ENCODE results near the gene GPR176. TPM values are rescaled to one million over a fixed set of nuclear protein-coding genes. Genes with fewer than 3 reads are reported as not detected.

The GPR176 gene, protein sequence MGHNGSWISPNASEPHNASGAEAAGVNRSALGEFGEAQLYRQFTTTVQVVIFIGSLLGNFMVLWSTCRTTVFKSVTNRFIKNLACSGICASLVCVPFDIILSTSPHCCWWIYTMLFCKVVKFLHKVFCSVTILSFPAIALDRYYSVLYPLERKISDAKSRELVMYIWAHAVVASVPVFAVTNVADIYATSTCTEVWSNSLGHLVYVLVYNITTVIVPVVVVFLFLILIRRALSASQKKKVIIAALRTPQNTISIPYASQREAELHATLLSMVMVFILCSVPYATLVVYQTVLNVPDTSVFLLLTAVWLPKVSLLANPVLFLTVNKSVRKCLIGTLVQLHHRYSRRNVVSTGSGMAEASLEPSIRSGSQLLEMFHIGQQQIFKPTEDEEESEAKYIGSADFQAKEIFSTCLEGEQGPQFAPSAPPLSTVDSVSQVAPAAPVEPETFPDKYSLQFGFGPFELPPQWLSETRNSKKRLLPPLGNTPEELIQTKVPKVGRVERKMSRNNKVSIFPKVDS
- 10.5 TPM for polyA plus RNA-seq (2013, experiment 1 of 2)
- 10.3 TPM for polyA plus RNA-seq (2013, experiment 2 of 2)

DNA sequence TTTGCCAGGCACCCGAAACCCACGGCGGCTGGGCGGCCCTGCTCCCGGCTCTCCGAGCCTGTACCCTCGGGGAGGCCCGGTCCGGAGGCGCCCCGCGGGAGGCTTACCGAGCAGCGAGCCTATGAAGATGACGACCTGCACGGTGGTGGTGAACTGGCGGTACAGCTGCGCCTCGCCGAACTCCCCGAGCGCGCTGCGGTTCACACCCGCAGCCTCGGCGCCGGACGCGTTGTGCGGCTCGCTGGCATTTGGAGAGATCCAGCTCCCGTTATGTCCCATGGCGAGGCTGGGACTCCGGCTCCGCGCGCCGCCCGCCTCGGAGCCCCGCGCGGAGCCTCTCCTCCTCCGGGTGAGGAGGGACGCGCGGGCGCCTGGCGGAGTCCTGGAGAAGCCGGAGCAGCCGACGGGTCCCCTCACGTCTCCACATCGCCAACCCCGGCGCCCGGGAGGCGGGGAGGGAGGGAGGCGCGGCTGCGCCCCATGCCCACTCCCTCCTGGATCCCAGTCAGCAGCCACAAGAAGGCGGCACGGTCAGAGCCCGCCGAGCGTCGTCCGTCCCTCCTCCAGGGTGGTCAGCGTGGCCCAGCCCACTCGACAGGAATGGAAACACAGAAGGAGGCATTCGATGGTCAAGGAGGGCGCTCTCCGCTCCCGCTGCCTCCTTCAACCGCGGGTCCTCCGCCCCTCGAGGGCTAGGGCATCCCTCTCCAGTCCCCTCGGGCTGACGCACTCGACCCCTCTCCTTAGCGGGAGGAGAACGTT is at the start of gene GPR176:
TSS of gene GPR176 (minus strand) at position 519 of the 762 bp plus-strand sequence. CDS start at position 279, 240 bp downstream.
- WGBS, 2 donors (ENCODE audit: extremely low coverage in 2 of 2, insufficient read length in 2 of 2, insufficient replicate concordance in 1 of 2) = no CpG with 5 or more reads among the region's 84 CpGs
- H3K9ac ChIP-seq (ENCODE audit: low read depth, low read length, poor library complexity) = peak within 1 kb of the TSS; percentile 96
- peak within 1 kb of the TSS; percentile 95 for H2AK5ac ChIP-seq (ENCODE audit: low read depth, low read length)
- H4K91ac ChIP-seq (ENCODE audit: low read depth, low read length, poor library complexity) = no peak within 1 kb of the TSS
- H2BK12ac ChIP-seq (ENCODE audit: low read length) = peak within 1 kb of the TSS; percentile 46
- H3K36me3 ChIP-seq (replicated peaks in 1 of 2; ENCODE audit: control insufficient read depth in 2 of 2, insufficient read depth in 2 of 2, low read length in 2 of 2) = no peaks in the 10 kb centered on the region
- H3K27me3 ChIP-seq (ENCODE audit: control insufficient read depth in 3 of 3, insufficient read depth in 3 of 3, low read depth in 1 of 3, low read length in 3 of 3) = peaks cover 0 to 77% (median 0%) of the 10 kb centered on the region in 3 experiments
- H3K27ac ChIP-seq (replicated peaks; ENCODE audit: low read length) = peak within 1 kb of the TSS; percentile 9
- H3K18ac ChIP-seq (ENCODE audit: low read length) = peak within 1 kb of the TSS; percentile 98
- no peak within 1 kb of the TSS for H3K4ac ChIP-seq (ENCODE audit: low read length)
- peaks cover 0 to 18% of the 10 kb centered on the region in 2 donors for H3K9me3 ChIP-seq (replicated peaks in 1 of 2; ENCODE audit: control insufficient read depth in 2 of 2, insufficient read depth in 1 of 2, low read depth in 1 of 2, low read length in 2 of 2)
- peak; percentile 49 for DNase-seq (ENCODE audit: low spot score)
- peak within 1 kb of the TSS; percentile 93 for H3K4me2 ChIP-seq (ENCODE audit: insufficient read depth, low read length, poor library complexity, severe bottlenecking)
- H2BK120ac ChIP-seq (ENCODE audit: low read depth, low read length) = peak within 1 kb of the TSS; percentile 96
- H3K4me3 ChIP-seq (ENCODE audit: low read length in 2 of 2) = peak within 1 kb of the TSS; percentile 30 to 93
- peak within 1 kb of the TSS; percentile 13 for H2BK5ac ChIP-seq (ENCODE audit: low read length)
- peak within 1 kb of the TSS; percentile 94 for H3K14ac ChIP-seq (ENCODE audit: low read length)
- peaks cover 0 to 3% of the 10 kb centered on the region in 2 donors for H3K4me1 ChIP-seq (ENCODE audit: control insufficient read depth in 2 of 2, insufficient read depth in 1 of 2, low read depth in 1 of 2, low read length in 2 of 2)
- peak within 1 kb of the TSS; percentile 97 for H2AFZ ChIP-seq (ENCODE audit: low read length)
- H3K23ac ChIP-seq (ENCODE audit: low read depth, low read length, poor library complexity) = peak within 1 kb of the TSS; percentile 98
- H3K79me1 ChIP-seq (ENCODE audit: low read depth, low read length) = peaks cover 5% of the 10 kb centered on the region
- peak within 1 kb of the TSS; percentile 98 for H4K8ac ChIP-seq (ENCODE audit: low read depth, low read length)
- H2BK15ac ChIP-seq (ENCODE audit: low read length) = peak within 1 kb of the TSS; percentile 91

DNA sequence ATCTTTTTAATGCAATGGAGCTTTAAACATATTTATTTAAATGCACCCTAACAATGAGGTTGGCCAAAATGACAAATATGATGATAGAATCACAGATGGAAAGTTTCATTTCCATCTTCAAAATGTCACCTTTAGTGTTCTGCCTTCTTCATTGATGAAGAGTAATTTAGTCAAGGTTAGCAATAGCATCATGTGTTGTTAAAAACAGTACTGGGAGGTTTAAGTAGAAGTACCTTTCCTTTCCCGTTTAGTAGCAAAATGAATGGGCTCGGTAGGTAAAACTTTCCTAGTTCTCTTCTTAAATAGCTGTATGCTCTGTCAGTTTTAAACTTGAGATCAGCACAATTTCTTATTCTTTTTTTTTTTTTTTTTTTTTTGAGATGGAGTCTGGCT is 48.9 kb upstream of the GPR176 start:
- H3K18ac ChIP-seq (ENCODE audit: low read length) = no peak overlapping the region
- no peak overlapping the region for H3K4me2 ChIP-seq (ENCODE audit: insufficient read depth, low read length, poor library complexity, severe bottlenecking)
- H2AK5ac ChIP-seq (ENCODE audit: low read depth, low read length) = no peak overlapping the region
- no peak overlapping the region for H2AFZ ChIP-seq (ENCODE audit: low read length)
- no peak overlapping the region for H3K27ac ChIP-seq (replicated peaks; ENCODE audit: low read length)
- H2BK15ac ChIP-seq (ENCODE audit: low read length) = no peak overlapping the region
- H4K91ac ChIP-seq (ENCODE audit: low read depth, low read length, poor library complexity) = no peak overlapping the region
- H3K79me1 ChIP-seq (ENCODE audit: low read depth, low read length) = no peaks in the 10 kb centered on the region
- WGBS, 2 donors (ENCODE audit: extremely low coverage in 2 of 2, insufficient read length in 2 of 2, insufficient replicate concordance in 1 of 2) = no CpG with 5 or more reads among the region's 2 CpGs
- H3K9me3 ChIP-seq (replicated peaks in 1 of 2; ENCODE audit: control insufficient read depth in 2 of 2, insufficient read depth in 1 of 2, low read depth in 1 of 2, low read length in 2 of 2) = no peaks in the 10 kb centered on the region
- H3K27me3 ChIP-seq (ENCODE audit: control insufficient read depth in 3 of 3, insufficient read depth in 3 of 3, low read depth in 1 of 3, low read length in 3 of 3) = no peaks in the 10 kb centered on the region
- no peak overlapping the region for H3K4me3 ChIP-seq (ENCODE audit: low read length in 2 of 2)
- H3K14ac ChIP-seq (ENCODE audit: low read length) = no peak overlapping the region
- no peak overlapping the region for H2BK5ac ChIP-seq (ENCODE audit: low read length)
- no peak overlapping the region for H3K9ac ChIP-seq (ENCODE audit: low read depth, low read length, poor library complexity)
- H4K8ac ChIP-seq (ENCODE audit: low read depth, low read length) = no peak overlapping the region
- no peak overlapping the region for H2BK12ac ChIP-seq (ENCODE audit: low read length)
- peaks cover 22 to 91% of the 10 kb centered on the region in 2 donors for H3K36me3 ChIP-seq (replicated peaks in 1 of 2; ENCODE audit: control insufficient read depth in 2 of 2, insufficient read depth in 2 of 2, low read length in 2 of 2)
- H3K23ac ChIP-seq (ENCODE audit: low read depth, low read length, poor library complexity) = no peak overlapping the region
- H2BK120ac ChIP-seq (ENCODE audit: low read depth, low read length) = no peak overlapping the region
- DNase-seq (ENCODE audit: low spot score) = no peak
- H3K4ac ChIP-seq (ENCODE audit: low read length) = no peak overlapping the region
- H3K4me1 ChIP-seq (ENCODE audit: control insufficient read depth in 2 of 2, insufficient read depth in 1 of 2, low read depth in 1 of 2, low read length in 2 of 2) = no peaks in the 10 kb centered on the region

DNA sequence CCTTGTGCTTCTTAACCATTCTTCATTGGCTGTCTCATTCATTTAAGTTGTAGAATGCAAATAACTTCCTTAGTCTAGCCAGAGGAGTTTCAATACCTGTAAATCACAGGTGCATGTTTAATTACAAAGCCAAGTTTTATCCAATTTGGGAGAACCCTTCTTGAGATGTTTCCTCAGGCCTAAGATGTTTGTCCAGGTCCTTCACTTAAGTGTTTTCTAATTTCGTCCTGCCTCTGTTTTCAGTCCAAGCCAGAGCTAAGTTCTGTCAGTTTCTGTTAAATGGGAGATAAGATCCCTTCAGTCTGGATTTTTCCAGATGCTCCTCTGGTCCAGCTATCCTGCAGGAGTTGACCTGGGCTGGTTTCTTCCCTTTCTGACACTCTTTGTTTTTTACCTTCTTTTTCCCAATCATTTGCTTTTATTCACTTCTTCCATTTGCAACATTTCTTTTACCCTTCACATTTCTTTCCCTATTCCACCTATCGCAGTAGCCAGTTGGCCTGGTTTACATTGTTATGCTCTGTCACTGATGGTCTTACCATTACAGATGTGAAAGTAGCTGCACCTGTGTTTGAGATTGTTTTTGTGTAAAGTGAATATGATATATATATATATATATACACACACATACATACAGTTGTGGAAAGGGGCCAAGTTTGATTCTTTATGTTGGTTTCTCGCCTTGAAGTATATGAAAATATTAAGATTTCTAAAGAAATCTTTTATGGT is 48.4 kb upstream of the GPR176 start:
- H3K36me3 ChIP-seq (replicated peaks in 1 of 2; ENCODE audit: control insufficient read depth in 2 of 2, insufficient read depth in 2 of 2, low read length in 2 of 2) = peaks cover 17 to 91% of the 10 kb centered on the region in 2 donors
- WGBS, 2 donors (ENCODE audit: extremely low coverage in 2 of 2, insufficient read length in 2 of 2, insufficient replicate concordance in 1 of 2) = no CpG with 5 or more reads among the region's 3 CpGs
- no peak overlapping the region for H3K4me3 ChIP-seq (ENCODE audit: low read length in 2 of 2)

More for the DNA sequence above, 48.4 kb upstream of the GPR176 start:
- Histone ChIP-seq H3K23ac (ENCODE audit: low read depth, low read length, poor library complexity) (no peak overlapping the region), H3K9ac (ENCODE audit: low read depth, low read length, poor library complexity) (no peak overlapping the region), H3K79me1 (ENCODE audit: low read depth, low read length) (no peaks in the 10 kb centered on the region), H3K18ac (ENCODE audit: low read length) (no peak overlapping the region), H3K27ac (replicated peaks; ENCODE audit: low read length) (no peak overlapping the region), H2BK12ac (ENCODE audit: low read length) (no peak overlapping the region), H3K4ac (ENCODE audit: low read length) (no peak overlapping the region), H2BK5ac (ENCODE audit: low read length) (no peak overlapping the region), H2BK120ac (ENCODE audit: low read depth, low read length) (no peak overlapping the region), H3K4me2 (ENCODE audit: insufficient read depth, low read length, poor library complexity, severe bottlenecking) (no peak overlapping the region), H4K8ac (ENCODE audit: low read depth, low read length) (no peak overlapping the region), H2AK5ac (ENCODE audit: low read depth, low read length) (no peak overlapping the region), H3K27me3 (ENCODE audit: control insufficient read depth in 3 of 3, insufficient read depth in 3 of 3, low read depth in 1 of 3, low read length in 3 of 3) (no peaks in the 10 kb centered on the region), H4K91ac (ENCODE audit: low read depth, low read length, poor library complexity) (no peak overlapping the region), H3K14ac (ENCODE audit: low read length) (no peak overlapping the region), H2BK15ac (ENCODE audit: low read length) (no peak overlapping the region), H2AFZ (ENCODE audit: low read length) (no peak overlapping the region), H3K4me1 (ENCODE audit: control insufficient read depth in 2 of 2, insufficient read depth in 1 of 2, low read depth in 1 of 2, low read length in 2 of 2) (no peaks in the 10 kb centered on the region), H3K9me3 (replicated peaks in 1 of 2; ENCODE audit: control insufficient read depth in 2 of 2, insufficient read depth in 1 of 2, low read depth in 1 of 2, low read length in 2 of 2) (no peaks in the 10 kb centered on the region)
- no peak for DNase-seq (ENCODE audit: low spot score)

Measured in neuronal stem cell (in vitro differentiated cells).